Skeletal muscle tissue (tissue), 4 donors: ENCODE data around the gene TLR6. TPM values are rescaled to one million over a fixed set of nuclear protein-coding genes. Genes with fewer than 3 reads are reported as not detected.

Experiments
- H3K27ac ChIP-seq: one replicate; pipeline ENCODE4 v1.7.0; 2013; ENCODE audit warnings: mild to moderate bottlenecking, low read depth, low read length, inconsistent platforms
- H3K27me3 ChIP-seq, 3 donors: one replicate each; pipeline ENCODE4 v1.7.0; 2013; ENCODE audit warnings: low read length in 3 of 3; ENCODE audit not compliant: control insufficient read depth in 3 of 3, insufficient read depth in 3 of 3
- H3K36me3 ChIP-seq, 3 donors: one replicate each; pipeline ENCODE4 v1.7.0; 2013; ENCODE audit warnings: low read length in 3 of 3; ENCODE audit not compliant: control insufficient read depth in 3 of 3, insufficient read depth in 3 of 3
- H3K4me1 ChIP-seq, 3 donors: one replicate each; pipeline ENCODE4 v1.7.0; 2013; ENCODE audit warnings: low read length in 3 of 3, mild to moderate bottlenecking in 3 of 3; ENCODE audit not compliant: control insufficient read depth in 3 of 3, insufficient read depth in 3 of 3
- H3K4me3 ChIP-seq, 3 donors: one replicate each; pipeline ENCODE4 v1.7.0; 2013; ENCODE audit warnings: low read length in 3 of 3
- H3K9ac ChIP-seq, 3 donors: one replicate each; pipeline ENCODE4 v1.7.0; 2013; ENCODE audit warnings: low read length in 3 of 3, mild to moderate bottlenecking in 3 of 3, moderate library complexity in 2 of 3, low read depth in 1 of 3
- H3K9me3 ChIP-seq, 3 donors: one replicate each; pipeline ENCODE4 v1.7.0; 2013; ENCODE audit warnings: low read length in 3 of 3; ENCODE audit not compliant: control insufficient read depth in 3 of 3
- total RNA-seq: library from RNA; depleted of rRNA; stranded (reverse); fragments of >200 nt; gene quantifications from one replicate; pipeline ENCODE4 v1.2.3, GENCODE V29; 2014
- donor health status: Osteomylitis.

TLR6 gene
- total RNA-seq, 1 donor from 2014 or later: 1.0 TPM

DNA sequence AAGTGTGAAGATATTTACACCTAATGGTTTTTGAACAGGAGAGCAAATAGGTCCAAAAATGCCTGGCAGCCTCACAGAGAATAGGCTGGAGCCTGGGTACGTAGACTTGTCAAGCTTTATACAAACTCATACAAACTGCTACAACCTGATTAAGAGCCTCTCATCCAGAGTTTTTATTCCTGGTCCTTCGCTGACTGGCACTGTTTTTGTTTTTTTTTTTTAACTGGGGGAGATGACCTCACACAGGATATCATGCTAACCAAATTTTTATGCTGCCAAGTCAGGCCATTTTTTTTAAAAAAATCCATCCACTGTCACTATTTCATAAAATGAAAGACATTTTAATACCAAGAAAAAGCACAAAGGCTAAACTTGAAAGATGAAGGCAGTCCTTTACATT lies 12.9 kb upstream of the TLR6 start:
- Histone ChIP-seq H3K27ac (no peak overlapping the region), H3K36me3 (peaks cover 0 to 8% (median 5%) of the 10 kb centered on the region in 3 donors), H3K9me3 (no peaks in the 10 kb centered on the region), H3K4me3 (no peak overlapping the region), H3K9ac (no peak overlapping the region), H3K4me1 (peaks cover 14 to 27% (median 23%) of the 10 kb centered on the region in 3 donors), H3K27me3 (no peaks in the 10 kb centered on the region)

DNA sequence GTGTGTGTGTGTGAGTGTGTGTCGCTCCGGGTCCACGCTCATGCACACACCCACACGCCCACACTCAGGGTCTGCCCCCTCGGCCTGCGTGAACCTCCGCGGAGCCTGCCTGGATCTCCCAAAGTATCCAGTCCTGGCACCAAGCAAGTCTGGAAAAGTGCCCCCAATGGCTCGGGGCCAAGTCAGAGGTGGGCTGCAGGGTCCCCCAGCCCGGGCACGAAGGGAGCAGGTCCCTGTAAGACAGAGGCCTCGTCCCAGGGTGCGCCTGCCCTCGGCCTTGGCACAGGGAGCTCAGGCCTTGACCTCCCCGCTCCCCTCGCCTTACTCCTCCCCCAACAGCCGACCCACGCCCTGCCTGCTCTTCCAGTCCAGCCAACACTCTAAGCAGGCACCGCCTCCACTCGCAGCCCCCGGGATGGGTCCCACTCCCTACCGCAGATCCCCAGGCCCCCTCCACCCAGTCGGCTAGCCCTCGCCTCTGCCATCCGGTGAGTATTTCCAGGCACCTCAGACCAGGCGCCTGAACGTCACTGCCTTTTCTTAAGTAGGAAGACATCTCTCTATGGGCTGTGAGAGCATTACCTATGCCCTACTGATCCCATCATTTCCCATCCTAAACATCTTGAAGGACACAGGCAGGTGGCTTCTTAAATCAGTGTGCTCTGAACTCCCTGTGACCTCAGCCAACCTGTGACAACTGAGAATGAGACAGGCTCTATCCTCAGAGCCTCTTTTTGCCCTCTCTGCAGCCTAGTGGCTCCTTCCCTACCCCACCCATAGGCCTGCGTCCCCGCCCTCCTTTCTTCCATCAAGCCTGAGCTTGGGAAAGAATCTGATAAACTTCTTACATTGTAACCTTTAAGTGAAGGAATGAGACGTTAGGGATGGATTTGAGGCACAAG lies 11.7 kb upstream of the TLR6 start:
- Histone ChIP-seq H3K27ac (peak overlapping the region; percentile 91), H3K36me3 (peaks cover 0 to 8% (median 5%) of the 10 kb centered on the region in 3 donors), H3K4me1 (peaks cover 14 to 25% (median 23%) of the 10 kb centered on the region in 3 donors), H3K27me3 (no peaks in the 10 kb centered on the region), H3K9ac (peak overlapping the region; percentile 78 to 90 (median 90)), H3K4me3 (peak overlapping the region; percentile 70 to 80 (median 77)), H3K9me3 (no peaks in the 10 kb centered on the region)

DNA sequence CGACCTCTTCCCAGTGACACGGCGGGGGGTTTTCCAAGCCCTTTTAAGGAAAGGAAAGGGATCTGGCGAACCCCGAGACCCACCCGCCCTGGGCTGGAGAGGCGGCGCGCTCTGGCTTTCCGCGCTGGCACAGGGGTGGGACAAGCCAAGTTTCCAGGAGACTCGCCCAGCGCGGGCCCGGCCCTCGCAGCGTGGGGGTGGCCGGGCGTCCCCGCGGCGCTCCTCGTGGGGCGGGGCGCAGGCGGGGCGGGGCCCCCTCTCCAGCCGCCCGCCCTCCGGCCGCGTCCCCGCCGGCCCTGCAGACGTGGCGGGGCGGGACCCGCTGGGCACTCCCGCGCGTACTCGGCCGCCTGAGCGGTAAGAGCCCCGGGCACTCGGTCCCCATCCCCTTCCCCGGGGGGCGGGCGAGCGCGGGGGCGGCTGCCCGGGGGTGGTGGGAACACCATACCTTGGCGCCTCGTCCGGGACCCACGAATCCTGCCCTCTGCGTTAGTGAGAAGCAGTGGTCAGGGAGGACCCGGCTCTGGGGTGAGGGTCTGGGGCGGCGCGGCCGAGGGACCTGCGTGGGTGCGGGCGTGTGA lies 11.0 kb upstream of the TLR6 start, which contains the start of gene FAM114A1:
TSS of gene FAM114A1 (plus strand) at position 329 of the 581 bp plus-strand sequence. CDS start 10,273 bp downstream, outside the sequence.
- peak within 1 kb of the TSS; percentile 78 to 90 (median 90) for H3K9ac ChIP-seq
- peak within 1 kb of the TSS; percentile 70 to 80 (median 77) for H3K4me3 ChIP-seq
- H3K27me3 ChIP-seq: no peaks in the 10 kb centered on the region
- H3K27ac ChIP-seq: peak within 1 kb of the TSS; percentile 91
- peaks cover 0 to 8% (median 5%) of the 10 kb centered on the region in 3 donors for H3K36me3 ChIP-seq
- H3K4me1 ChIP-seq: peaks cover 14 to 25% (median 23%) of the 10 kb centered on the region in 3 donors
- no peaks in the 10 kb centered on the region for H3K9me3 ChIP-seq

DNA sequence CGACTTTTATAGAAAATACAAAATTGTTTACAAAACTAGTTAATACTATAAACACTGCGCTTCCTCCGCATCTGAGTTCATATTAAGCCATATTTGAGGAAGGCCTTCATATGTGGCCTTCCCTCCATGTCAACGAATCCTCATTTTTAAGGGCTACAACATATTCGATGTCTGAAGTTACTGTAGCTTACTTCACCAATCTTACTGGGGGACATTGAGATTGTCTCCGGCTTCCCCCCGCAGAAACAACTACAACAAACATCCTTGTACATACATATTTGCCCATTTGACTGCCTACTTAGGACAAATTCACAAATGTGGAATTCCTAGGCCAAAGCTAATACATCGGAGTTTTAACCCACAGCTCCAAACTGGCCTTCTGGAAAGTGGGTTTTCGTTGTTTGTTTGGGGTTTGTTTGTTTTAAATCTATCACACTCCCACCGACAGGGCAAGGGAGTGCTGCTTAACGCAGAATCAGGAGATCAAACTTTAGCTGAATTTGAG lies 10.4 kb upstream of the TLR6 start:
- peaks cover 14 to 25% (median 23%) of the 10 kb centered on the region in 3 donors for H3K4me1 ChIP-seq
- no peaks in the 10 kb centered on the region for H3K27me3 ChIP-seq
- H3K27ac ChIP-seq: peak overlapping the region; percentile 91
- peaks cover 0 to 8% (median 5%) of the 10 kb centered on the region in 3 donors for H3K36me3 ChIP-seq
- peak overlapping the region; percentile 57 to 83 (median 70) for H3K9ac ChIP-seq
- peak overlapping the region; percentile 54 to 76 (median 64) for H3K4me3 ChIP-seq
- H3K9me3 ChIP-seq: no peaks in the 10 kb centered on the region

DNA sequence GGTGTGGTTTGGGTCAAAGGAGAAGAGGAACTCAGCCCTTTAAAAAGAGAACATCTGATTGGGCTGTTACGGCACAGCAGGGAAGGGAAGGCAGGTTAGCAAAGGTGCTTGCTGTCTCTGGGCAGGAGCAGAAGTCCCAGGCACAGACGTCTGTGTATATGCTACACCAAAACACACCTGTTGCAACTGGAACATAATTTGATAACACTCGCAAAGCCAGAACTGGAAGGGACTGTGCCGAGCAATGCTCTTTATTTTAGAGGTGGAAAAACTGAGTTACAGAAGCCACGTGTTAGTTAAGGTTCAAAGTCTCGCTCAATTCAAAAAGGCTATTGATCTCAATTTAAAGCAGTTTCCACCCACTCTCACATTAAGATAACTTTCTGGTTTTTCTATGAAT lies 8.8 kb upstream of the TLR6 start:
- Histone ChIP-seq H3K9me3 (no peaks in the 10 kb centered on the region), H3K27me3 (no peaks in the 10 kb centered on the region), H3K4me1 (peaks cover 14 to 22% (median 19%) of the 10 kb centered on the region in 3 donors), H3K4me3 (no peak overlapping the region), H3K36me3 (peaks cover 0 to 5% (median 4%) of the 10 kb centered on the region in 3 donors), H3K9ac (no peak overlapping the region), H3K27ac (no peak overlapping the region)

DNA sequence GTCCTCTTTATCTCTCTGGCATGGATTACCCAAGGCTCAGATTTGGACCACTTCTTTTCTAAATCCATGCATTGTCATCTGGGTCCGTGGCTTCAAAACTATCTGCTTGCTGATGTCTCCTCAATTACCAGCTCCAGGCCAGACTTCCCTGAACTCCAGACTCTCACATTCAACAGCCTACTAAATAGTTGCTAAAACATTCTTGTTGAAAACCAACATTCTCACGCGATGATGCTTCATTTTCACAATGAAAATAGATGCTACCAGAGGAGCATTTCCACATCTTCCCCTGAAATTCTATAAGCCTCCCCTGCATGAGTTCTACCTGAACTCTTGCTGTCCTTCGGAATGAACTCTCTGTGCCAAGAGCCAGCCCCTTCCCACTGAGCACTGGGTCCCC lies 5.2 kb upstream of the TLR6 start:
- peaks cover 0 to 2% (median under 1%) of the 10 kb centered on the region in 3 donors for H3K4me1 ChIP-seq
- H3K9me3 ChIP-seq: no peaks in the 10 kb centered on the region
- no peaks in the 10 kb centered on the region for H3K27me3 ChIP-seq

DNA sequence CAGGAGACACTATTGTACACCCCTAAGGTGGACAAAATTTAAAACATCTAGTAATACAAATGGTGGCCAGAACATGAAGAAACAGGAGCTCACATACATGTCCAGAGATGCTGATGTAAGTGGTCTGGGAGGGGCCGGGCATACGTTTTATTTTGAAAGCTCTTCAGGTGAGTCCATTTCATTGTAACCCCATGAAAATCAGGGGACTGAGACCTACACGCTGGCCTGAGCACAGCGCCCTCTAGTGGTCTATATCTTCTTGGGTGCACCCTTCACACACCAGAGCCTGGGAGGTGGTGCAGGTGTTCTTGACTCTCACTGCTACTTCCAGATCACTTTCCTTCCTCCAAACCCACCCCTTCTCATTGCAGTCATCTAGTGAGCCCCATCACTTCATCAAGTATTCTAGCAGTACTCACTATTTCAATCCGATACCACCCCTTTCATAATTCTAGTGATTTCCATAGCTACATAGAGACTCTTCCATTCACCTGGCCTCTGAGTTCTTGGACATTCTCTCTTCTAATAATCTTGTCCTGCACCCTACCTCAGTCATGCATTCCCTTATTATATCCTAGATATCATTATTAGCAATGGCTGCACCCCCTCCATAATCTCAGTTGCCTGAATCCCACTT lies 4.3 kb upstream of the TLR6 start:
- Histone ChIP-seq H3K4me3 (no peak overlapping the region), H3K4me1 (peaks cover 0 to 2% (median 0%) of the 10 kb centered on the region in 3 donors), H3K27ac (no peak overlapping the region), H3K9ac (no peak overlapping the region), H3K36me3 (no peaks in the 10 kb centered on the region), H3K27me3 (no peaks in the 10 kb centered on the region), H3K9me3 (no peaks in the 10 kb centered on the region)

More for the DNA sequence above, 5.2 kb upstream of the TLR6 start:
- Histone ChIP-seq H3K27ac (no peak overlapping the region), H3K9ac (no peak overlapping the region), H3K36me3 (no peaks in the 10 kb centered on the region), H3K4me3 (no peak overlapping the region)

DNA sequence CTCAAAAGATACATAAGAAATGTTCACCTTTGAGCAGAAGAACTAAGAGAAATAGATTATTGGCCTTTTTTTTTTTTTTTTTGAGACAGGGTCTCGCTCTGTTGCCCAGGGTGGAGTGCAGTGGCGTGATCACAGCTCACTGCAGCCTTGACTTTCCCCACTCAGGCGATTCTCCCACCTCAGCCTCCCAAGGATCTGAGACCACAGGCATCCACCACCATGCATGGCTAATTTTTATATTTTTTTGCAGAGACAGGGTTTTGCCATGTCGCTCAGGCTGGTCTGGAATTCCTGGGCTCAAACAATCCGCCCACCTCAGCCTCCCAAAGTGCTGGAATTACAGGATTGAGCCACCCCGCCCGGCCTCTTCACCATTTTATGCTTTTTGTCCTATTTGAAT lies 2.9 kb upstream of the TLR6 start:
- Histone ChIP-seq H3K36me3 (no peaks in the 10 kb centered on the region), H3K27ac (no peak overlapping the region)

DNA sequence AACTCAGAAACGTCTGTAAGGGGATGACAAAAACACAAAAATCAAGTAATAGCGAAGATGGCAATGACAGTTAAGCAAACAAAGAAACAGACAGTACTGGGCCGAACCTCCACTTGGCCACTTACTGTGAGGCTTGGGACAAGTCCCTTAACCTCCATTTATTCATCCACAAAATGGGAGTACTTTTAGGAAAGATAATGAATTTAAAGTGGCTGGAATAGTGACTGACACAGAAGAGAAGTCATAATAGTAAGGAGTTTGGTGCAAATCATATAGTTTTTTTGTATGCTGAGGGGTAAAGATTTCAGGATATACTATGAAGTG lies 1.4 kb upstream of the TLR6 start:
- no peak overlapping the region for H3K4me3 ChIP-seq
- H3K27ac ChIP-seq: peak overlapping the region; percentile 22
- H3K4me1 ChIP-seq: peaks cover 0 to 2% (median 0%) of the 10 kb centered on the region in 3 donors
- no peaks in the 10 kb centered on the region for H3K27me3 ChIP-seq
- H3K9ac ChIP-seq: no peak overlapping the region
- H3K36me3 ChIP-seq: no peaks in the 10 kb centered on the region
- H3K9me3 ChIP-seq: no peaks in the 10 kb centered on the region

More for the DNA sequence above, 2.9 kb upstream of the TLR6 start:
- Histone ChIP-seq H3K4me3 (no peak overlapping the region), H3K9me3 (no peaks in the 10 kb centered on the region), H3K4me1 (peaks cover 0 to 2% (median 0%) of the 10 kb centered on the region in 3 donors), H3K9ac (no peak overlapping the region), H3K27me3 (no peaks in the 10 kb centered on the region)
